GM13976 (cell line): ENCODE measurements around the gene LRRC72.

Experiments used
- DNase-seq: peaks from one replicate; pipeline ENCODE4 v3.0.0; 2012; ENCODE audit warnings: low spot score
- in situ Hi-C: fragments of 300-500 bp; cut with MboI; formaldehyde crosslinking; loops from one replicate; pipeline ENCODE4 v1.12.0; 2022; ENCODE audit warnings: low sequenced_read_pairs, mixed read lengths, inconsistent platforms; ENCODE audit not compliant: unreplicated experiment
- TF ChIP-seq, protein P1 (sequence below): IDR thresholded peaks from 2 replicates; pipeline ENCODE4 v1.5.1; 2012; ENCODE audit warnings: borderline replicate concordance, mild to moderate bottlenecking; ENCODE audit not compliant: insufficient read depth; ENCODE audit errors: extremely low read depth, missing control alignments, control extremely low read depth

Gene LRRC72

GRCh38 chr7:16543456-16543855, 16.8 kb downstream of the LRRC72 start:
- TF ChIP-seq, protein P1, sequence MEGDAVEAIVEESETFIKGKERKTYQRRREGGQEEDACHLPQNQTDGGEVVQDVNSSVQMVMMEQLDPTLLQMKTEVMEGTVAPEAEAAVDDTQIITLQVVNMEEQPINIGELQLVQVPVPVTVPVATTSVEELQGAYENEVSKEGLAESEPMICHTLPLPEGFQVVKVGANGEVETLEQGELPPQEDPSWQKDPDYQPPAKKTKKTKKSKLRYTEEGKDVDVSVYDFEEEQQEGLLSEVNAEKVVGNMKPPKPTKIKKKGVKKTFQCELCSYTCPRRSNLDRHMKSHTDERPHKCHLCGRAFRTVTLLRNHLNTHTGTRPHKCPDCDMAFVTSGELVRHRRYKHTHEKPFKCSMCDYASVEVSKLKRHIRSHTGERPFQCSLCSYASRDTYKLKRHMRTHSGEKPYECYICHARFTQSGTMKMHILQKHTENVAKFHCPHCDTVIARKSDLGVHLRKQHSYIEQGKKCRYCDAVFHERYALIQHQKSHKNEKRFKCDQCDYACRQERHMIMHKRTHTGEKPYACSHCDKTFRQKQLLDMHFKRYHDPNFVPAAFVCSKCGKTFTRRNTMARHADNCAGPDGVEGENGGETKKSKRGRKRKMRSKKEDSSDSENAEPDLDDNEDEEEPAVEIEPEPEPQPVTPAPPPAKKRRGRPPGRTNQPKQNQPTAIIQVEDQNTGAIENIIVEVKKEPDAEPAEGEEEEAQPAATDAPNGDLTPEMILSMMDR: no peak
- in situ Hi-C loops: no loop called here
- DNase-seq: no peak

DNA sequence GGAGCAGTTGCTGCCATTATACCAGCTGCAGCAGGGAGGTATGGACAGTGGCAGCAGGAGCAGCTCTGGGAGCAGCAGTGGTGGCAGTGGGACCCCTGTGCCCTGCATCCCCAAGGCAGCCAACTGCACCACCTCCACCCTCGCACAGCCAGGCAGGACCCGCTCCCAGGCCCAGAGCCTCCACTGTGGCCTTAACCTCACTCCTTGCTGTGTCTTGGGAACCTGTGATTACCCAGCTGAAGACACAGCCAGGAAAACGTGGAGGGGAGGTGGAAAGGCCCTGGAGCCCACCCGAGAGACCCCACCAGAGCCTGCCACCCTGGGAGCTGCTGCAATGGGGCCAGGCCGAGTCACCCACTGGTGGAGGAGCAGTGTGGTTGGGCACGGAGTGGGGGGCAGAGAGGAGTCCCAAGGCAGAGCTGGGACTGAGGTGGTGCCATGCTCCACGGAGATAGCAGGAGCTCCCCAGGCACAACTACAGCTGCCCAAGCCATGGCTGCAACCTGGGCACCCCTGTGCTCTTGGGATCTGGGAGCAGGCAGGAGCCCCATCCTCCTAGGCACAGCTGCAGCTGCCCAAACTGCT, 20.4 kb downstream of the LRRC72 start:
- DNase-seq: no peak
- TF ChIP-seq, protein P1: no peak
- in situ Hi-C loops: no loop called here

DNA sequence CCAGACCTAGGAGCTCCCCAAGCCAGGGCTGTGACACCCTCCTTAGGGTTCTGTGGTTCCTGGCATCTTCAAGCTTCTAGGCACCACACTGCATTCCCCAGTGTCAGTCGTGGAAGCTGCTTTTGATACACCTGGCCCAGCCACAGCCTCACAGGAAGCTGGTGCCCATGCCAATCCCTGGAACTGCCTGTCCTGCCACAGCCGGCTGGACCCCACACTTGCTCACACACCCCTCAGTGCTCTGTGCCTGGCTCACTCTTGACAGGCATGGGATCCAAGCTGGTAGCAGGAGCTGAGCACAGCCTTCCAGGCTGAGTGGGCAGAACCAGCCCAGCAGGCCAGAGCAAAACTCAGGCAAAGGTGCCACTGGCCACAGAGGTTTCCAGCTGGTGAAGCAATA, 21.8 kb downstream of the LRRC72 start:
- DNase-seq: no peak
- in situ Hi-C loops: no loop called here
- TF ChIP-seq, protein P1: no peak

DNA sequence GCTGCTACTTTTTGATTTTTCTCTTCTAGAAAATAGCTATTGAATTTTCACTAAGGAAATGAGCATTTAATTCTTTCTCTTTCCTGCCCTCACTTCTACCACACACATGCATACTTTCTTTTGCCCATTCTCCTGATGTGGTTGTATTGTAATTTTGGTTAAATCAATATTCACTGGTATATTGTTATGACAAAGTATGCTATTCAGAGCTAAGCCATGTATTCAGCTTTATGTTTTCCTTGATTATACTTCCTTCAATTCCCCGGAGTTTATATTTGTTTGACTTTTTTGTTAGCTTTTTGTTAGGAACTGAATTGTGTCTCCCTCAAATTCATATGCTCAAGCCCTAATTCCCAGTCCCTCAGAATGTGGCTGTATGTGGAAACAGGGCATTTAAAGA, 24.0 kb downstream of the LRRC72 start:
- no peak for DNase-seq
- in situ Hi-C loops: loop anchor here (25.0 kb wide), 1 partner anchor 463 kb away; no protein-coding TSS in a partner anchor
- TF ChIP-seq, protein P1: no peak

DNA sequence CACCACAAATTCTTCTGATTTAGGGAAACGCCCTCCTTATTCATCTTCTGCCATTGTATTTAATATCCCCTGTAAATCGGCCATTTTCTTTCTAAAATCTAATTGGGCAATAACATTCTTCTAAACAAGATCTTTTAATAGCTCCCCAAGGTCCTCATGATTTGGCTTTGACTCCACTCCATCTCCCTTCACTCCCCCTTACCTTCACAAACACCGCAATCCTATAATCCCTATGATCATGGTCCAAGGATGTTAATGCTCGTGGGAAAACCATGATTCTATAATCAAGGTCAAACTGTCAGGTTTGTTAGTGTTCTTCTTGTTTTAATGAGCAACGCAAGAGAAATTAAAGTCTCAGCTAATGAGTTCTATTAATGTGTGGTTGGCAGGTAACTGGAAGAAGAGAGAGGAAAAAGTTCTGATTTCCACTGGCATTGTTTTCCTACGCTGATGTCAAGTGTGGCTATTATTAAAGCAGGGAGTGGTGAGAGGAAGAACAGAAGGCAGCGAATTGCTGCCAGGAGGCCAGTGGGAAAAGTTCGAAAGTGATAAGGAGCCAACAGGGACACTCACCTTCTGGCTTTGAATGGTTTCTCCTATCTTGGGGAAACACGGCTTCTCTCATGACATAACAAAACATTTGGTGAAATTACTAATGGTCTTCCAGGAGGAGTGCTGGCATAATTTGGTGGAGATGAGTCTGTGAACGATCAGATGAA, 28.1 kb downstream of the LRRC72 start:
- in situ Hi-C loops: loop anchor here (25.0 kb wide), 1 partner anchor 467 kb away; no protein-coding TSS in a partner anchor
- no peak for DNase-seq
- TF ChIP-seq, protein P1: no peak

- in situ Hi-C loops: loop anchor here (25.0 kb wide), 1 partner anchor 469 kb away; no protein-coding TSS in a partner anchor
- TF ChIP-seq, protein P1: no peak
- no peak for DNase-seq
These were observed 29.7 kb downstream of the LRRC72 start for GRCh38 chr7:16556359-16556758.
